PFSK-1 (cell line): ENCODE measurements around the gene SNUPN.

Source experiments
- FOXP2 ChIP-seq: optimal IDR thresholded peaks from 2 replicates; pipeline ENCODE3; 2011; ENCODE audit warnings: borderline replicate concordance, control low read depth, inconsistent platforms; ENCODE audit not compliant: insufficient read depth; ENCODE audit errors: extremely low read length, extremely low read depth
- POLR2AphosphoS5 ChIP-seq: IDR thresholded peaks from 2 replicates; pipeline ENCODE4 v1.6.1; 2012; ENCODE audit warnings: low read depth, mild to moderate bottlenecking, control low read depth, low read length, moderate library complexity
- REST ChIP-seq, 2 experiments: IDR thresholded peaks; 2 replicates each; pipeline versions ENCODE4 v1.6.1 to v1.8.0; 2011 to 2012; ENCODE audit warnings: low read depth in 2 of 2, low read length in 2 of 2, control low read depth in 1 of 2, inconsistent platforms in 1 of 2, mild to moderate bottlenecking in 1 of 2, moderate library complexity in 1 of 2; ENCODE audit not compliant: insufficient read depth in 1 of 2
- SIN3A ChIP-seq: IDR thresholded peaks from 2 replicates; pipeline ENCODE4 v1.6.1; 2012; ENCODE audit warnings: mild to moderate bottlenecking, low read length, moderate library complexity, borderline replicate concordance; ENCODE audit not compliant: insufficient read depth
- TAF1 ChIP-seq: IDR thresholded peaks from 2 replicates; pipeline ENCODE4 v1.6.1; 2012; ENCODE audit warnings: low read length, control low read depth, borderline replicate concordance; ENCODE audit not compliant: insufficient read depth

Gene SNUPN

GRCh38 chr15:75663931-75664421 is 38.5 kb upstream of the SNUPN start:
- no peak for TF ChIP-seq TAF1
- TF ChIP-seq SIN3A = no peak
- TF ChIP-seq POLR2AphosphoS5 = no peak
- TF ChIP-seq REST (IDR thresholded peaks at IDR 0.05; ENCODE audit: insufficient read depth in 1 of 2, low read depth in 2 of 2, low read length in 2 of 2) = no peak
- no peak for TF ChIP-seq FOXP2

- TF ChIP-seq POLR2AphosphoS5 (no peak), TAF1 (no peak), FOXP2 (no peak), REST (IDR thresholded peaks at IDR 0.05; ENCODE audit: insufficient read depth in 1 of 2, low read depth in 2 of 2, low read length in 2 of 2) (no peak), SIN3A (no peak)
These were observed 37.4 kb upstream of the SNUPN start for GRCh38 chr15:75662823-75663519.

DNA sequence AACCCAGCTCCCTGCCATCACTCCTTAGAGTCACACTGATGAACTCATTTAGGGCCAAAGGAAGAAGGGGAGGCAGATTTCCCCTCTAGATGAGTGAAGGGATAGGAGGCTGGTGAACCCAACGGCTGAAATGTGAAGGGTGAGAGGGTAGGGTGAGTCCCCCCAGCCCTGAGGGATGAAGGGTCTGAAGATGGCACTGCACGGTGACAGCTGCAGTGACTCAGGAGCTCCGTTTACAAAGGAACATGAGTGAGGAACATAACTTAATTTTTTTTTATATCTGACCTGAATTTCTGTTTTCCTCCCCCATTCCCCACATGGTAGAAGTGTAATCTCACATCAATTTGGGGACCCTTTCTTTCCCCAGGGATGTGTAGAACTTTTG is 36.2 kb upstream of the SNUPN start:
- no peak for TF ChIP-seq TAF1

DNA sequence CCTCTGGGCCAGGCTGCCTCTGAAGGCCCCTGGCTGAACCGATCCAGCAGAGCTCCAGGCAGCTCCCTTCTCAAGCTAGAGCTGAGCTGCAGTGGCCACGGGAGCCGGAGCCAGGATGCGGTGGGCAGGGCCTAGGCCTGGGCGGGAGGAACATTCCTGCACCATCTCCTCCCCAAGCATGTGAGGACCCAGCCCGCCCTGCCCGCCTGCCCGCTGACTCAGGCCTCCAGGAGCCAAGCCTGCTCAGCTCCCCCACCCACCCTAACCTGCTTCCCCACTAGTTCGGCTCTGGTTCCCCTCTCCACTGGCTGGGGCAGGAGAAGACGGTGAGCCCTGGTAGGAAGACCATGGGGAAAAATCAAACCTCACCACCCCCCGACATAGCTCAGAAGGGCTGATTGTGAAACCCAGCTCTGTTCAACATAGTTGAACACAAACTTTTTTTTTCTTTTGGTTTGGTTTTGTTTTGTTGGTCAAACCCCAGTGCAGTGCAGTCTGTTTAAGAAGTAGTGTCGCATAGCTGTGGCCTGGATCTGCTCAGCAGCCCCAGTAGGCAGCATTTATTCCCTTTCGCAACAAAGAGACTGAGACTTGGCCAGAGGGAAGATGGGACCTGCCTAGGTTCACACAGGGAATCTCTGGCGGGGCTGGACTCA is 35.7 kb upstream of the SNUPN start:
- TF ChIP-seq SIN3A (no peak), FOXP2 (no peak), TAF1 (no peak), REST (IDR thresholded peaks at IDR 0.05; ENCODE audit: insufficient read depth in 1 of 2, low read depth in 2 of 2, low read length in 2 of 2) (no peak)

DNA sequence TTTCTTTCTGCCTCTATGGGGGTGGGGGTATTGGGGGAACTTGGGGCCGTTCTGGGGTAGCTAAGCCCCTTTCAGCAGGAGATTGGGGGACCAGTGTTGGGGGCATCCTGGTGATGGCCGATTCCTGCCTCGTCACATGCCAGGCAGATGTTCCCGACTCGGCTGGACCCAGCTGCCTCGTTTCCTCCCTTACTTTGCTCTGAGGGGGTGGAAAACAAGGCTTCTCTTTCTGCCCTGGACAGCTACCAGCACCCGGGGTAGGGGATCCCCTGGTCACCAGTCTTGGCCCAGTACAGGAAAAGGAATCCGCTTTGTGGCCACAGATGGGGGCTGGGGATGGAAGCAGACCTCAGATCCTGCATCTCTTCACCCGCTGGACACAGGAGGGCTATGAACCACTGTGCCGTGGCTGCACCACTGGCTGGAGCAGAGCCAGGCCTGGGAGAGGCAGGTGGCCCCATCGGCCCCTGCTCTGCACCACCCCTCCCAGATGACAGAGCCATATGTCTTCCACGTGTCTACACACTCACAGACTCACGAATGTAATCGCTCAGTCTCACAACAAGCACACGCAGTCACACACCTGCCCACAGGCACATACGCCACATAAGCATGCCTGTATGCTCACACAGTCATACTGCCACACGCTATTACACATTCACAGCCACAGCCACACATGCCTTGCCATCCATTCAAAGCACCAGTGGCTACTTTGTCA is 34.6 kb upstream of the SNUPN start:
- no peak for TF ChIP-seq SIN3A
- no peak for TF ChIP-seq TAF1
- TF ChIP-seq REST (IDR thresholded peaks at IDR 0.05; ENCODE audit: insufficient read depth in 1 of 2, low read depth in 2 of 2, low read length in 2 of 2) = no peak
- no peak for TF ChIP-seq POLR2AphosphoS5
- TF ChIP-seq FOXP2 = no peak
